NT2/D1 (cell line): Measurements from ENCODE around the gene MBD4.

Source experiments
- YY1 ChIP-seq: IDR thresholded peaks from 2 replicates; pipeline ENCODE4 v1.6.1; 2011; ENCODE audit not compliant: insufficient read length, insufficient read depth
- ZNF274 ChIP-seq: IDR thresholded peaks from 2 replicates; pipeline ENCODE4 v1.6.1; 2011; ENCODE audit warnings: mild to moderate bottlenecking, low read depth, low read length

GRCh38 chr3:129404130-129404529 lies 35.6 kb downstream of the MBD4 start:
- no peak for TF ChIP-seq ZNF274
- no peak for TF ChIP-seq YY1
